Neural crest cell (in vitro differentiated cells): ENCODE measurements around the gene FTMT. TPM values are rescaled to one million over a fixed set of nuclear protein-coding genes. Genes with fewer than 3 reads are reported as not detected.

Experiments used
- DNase-seq: peaks from one replicate; pipeline ENCODE4 v3.0.0; 2021; ENCODE audit warnings: low read depth, mixed read lengths, low spot score
- H3K27ac Mint-ChIP-seq: one replicate; pipeline ENCODE4 v1.8.0; 2021; ENCODE audit warnings: mild to moderate bottlenecking, mixed read lengths; ENCODE audit not compliant: unreplicated experiment
- H3K27me3 Mint-ChIP-seq: 2 replicates; pipeline ENCODE4 v1.8.0; 2021; ENCODE audit warnings: low read depth, mild to moderate bottlenecking, mixed read lengths
- H3K36me3 Mint-ChIP-seq: 2 replicates; pipeline ENCODE4 v1.8.0; 2021; ENCODE audit warnings: low read depth, mild to moderate bottlenecking, mixed read lengths
- H3K4me1 Mint-ChIP-seq: 2 replicates; pipeline ENCODE4 v1.8.0; 2021; ENCODE audit warnings: mixed read lengths
- H3K4me3 Mint-ChIP-seq: one replicate; pipeline ENCODE4 v1.8.0; 2021; ENCODE audit warnings: mild to moderate bottlenecking, mixed read lengths
- H3K9me3 Mint-ChIP-seq: 2 replicates; pipeline ENCODE4 v1.8.0; 2021; ENCODE audit warnings: mixed read lengths
- CTCF ChIP-seq: fragments of 200-600 bp; sonication (generic); conservative IDR thresholded peaks from 2 replicates; pipeline ENCODE4 v1.5.0; 2021; ENCODE audit warnings: antibody characterized with exemption, mild to moderate bottlenecking
- total RNA-seq: library from RNA; stranded (reverse); gene quantifications from 2 replicates; pipeline ENCODE4 v1.2.1, GENCODE V29; 2021

Gene FTMT
- total RNA-seq, 1 donor from 2014 or later = not detected

- H3K27me3 Mint-ChIP-seq = peaks cover 9% of the 10 kb centered on the region
- H3K4me1 Mint-ChIP-seq = no peaks in the 10 kb centered on the region
- DNase-seq = no peak
- H3K27ac Mint-ChIP-seq = no peak overlapping the region
- TF ChIP-seq CTCF = no peak
- no peak overlapping the region for H3K4me3 Mint-ChIP-seq
- H3K9me3 Mint-ChIP-seq = peaks cover 8% of the 10 kb centered on the region
- H3K36me3 Mint-ChIP-seq = no peaks in the 10 kb centered on the region
These were observed 38.7 kb downstream of the FTMT start for GRCh38 chr5:121890297-121890858.

- H3K36me3 Mint-ChIP-seq = no peaks in the 10 kb centered on the region
- DNase-seq = no peak
- H3K27ac Mint-ChIP-seq = no peak overlapping the region
- TF ChIP-seq CTCF = no peak
- peaks cover 4% of the 10 kb centered on the region for H3K9me3 Mint-ChIP-seq
- H3K4me3 Mint-ChIP-seq = no peak overlapping the region
- H3K27me3 Mint-ChIP-seq = peaks cover 7% of the 10 kb centered on the region
- no peaks in the 10 kb centered on the region for H3K4me1 Mint-ChIP-seq
These were observed 45.7 kb downstream of the FTMT start for GRCh38 chr5:121897341-121897740.

- no peaks in the 10 kb centered on the region for H3K4me1 Mint-ChIP-seq
- H3K27me3 Mint-ChIP-seq = peaks cover 2% of the 10 kb centered on the region
- no peak overlapping the region for H3K4me3 Mint-ChIP-seq
- DNase-seq = no peak
- H3K27ac Mint-ChIP-seq = no peak overlapping the region
- no peaks in the 10 kb centered on the region for H3K36me3 Mint-ChIP-seq
- no peaks in the 10 kb centered on the region for H3K9me3 Mint-ChIP-seq
- TF ChIP-seq CTCF = no peak
These were observed 47.7 kb downstream of the FTMT start for GRCh38 chr5:121899346-121899745.

Other genes starting within 250 kb of the FTMT start
- gene SRFBP1, start 110.1 kb downstream of the FTMT start, total RNA-seq = 14.6 and 15.0 TPM in 2 replicates
- 1.2 and 1.4 TPM in 2 replicates for gene LOX, start 226.4 kb downstream of the FTMT start, total RNA-seq